Nephron progenitor cell (in vitro differentiated cells): Measurements from ENCODE around the gene TACR2.
A peak's percentile ranks its signal among the peaks of the same experiment; 100 is the strongest.

Source experiments
- DNase-seq: peaks from one replicate; pipeline ENCODE4 v3.0.0; 2021
- H3K27ac Mint-ChIP-seq: 2 replicates; pipeline ENCODE4 v1.8.0; 2021; ENCODE audit warnings: mild to moderate bottlenecking, moderate library complexity, mixed read lengths
- H3K27me3 Mint-ChIP-seq: 2 replicates; pipeline ENCODE4 v1.8.0; 2021; ENCODE audit warnings: mild to moderate bottlenecking, low read depth, mixed read lengths; ENCODE audit not compliant: poor library complexity
- H3K36me3 Mint-ChIP-seq: 2 replicates; pipeline ENCODE4 v1.8.0; 2021; ENCODE audit warnings: low read depth, mixed read lengths
- H3K4me1 Mint-ChIP-seq: 2 replicates; pipeline ENCODE4 v1.8.0; 2021; ENCODE audit warnings: mixed read lengths
- H3K4me3 Mint-ChIP-seq: 2 replicates; pipeline ENCODE4 v1.8.0; 2021; ENCODE audit warnings: mild to moderate bottlenecking, moderate library complexity, mixed read lengths
- H3K9me3 Mint-ChIP-seq: 2 replicates; pipeline ENCODE4 v1.8.0; 2021; ENCODE audit warnings: mild to moderate bottlenecking, moderate library complexity, mixed read lengths
- TF ChIP-seq, protein P1 (sequence below): fragments of 200-600 bp; sonication (generic); IDR thresholded peaks from 2 replicates; pipeline ENCODE4 v1.5.0; 2021; ENCODE audit warnings: antibody characterized with exemption

Gene TACR2

DNA sequence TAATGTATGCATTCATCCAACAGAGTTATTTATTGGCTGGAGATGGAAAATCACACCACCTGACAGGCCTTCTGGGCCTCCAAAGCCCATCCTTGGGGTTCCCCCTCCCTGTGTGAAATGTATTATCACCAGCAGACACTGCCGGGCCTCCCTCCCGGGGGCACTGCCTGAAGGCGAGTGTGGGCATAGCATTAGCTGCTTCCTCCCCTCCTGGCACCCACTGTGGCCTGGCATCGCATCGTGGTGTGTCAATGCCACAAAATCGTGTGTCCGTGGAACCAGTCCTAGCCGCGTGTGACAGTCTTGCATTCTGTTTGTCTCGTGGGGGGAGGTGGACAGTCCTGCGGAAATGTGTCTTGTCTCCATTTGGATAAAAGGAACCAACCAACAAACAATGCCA, 15.3 kb downstream of the TACR2 start:
- peaks cover 23% of the 10 kb centered on the region for H3K4me1 Mint-ChIP-seq
- no peak overlapping the region for H3K27ac Mint-ChIP-seq
- no peak overlapping the region for H3K4me3 Mint-ChIP-seq
- H3K27me3 Mint-ChIP-seq: no peaks in the 10 kb centered on the region
- peaks cover 37% of the 10 kb centered on the region for H3K36me3 Mint-ChIP-seq
- H3K9me3 Mint-ChIP-seq: no peaks in the 10 kb centered on the region
- DNase-seq: no peak
- TF ChIP-seq, protein P1, sequence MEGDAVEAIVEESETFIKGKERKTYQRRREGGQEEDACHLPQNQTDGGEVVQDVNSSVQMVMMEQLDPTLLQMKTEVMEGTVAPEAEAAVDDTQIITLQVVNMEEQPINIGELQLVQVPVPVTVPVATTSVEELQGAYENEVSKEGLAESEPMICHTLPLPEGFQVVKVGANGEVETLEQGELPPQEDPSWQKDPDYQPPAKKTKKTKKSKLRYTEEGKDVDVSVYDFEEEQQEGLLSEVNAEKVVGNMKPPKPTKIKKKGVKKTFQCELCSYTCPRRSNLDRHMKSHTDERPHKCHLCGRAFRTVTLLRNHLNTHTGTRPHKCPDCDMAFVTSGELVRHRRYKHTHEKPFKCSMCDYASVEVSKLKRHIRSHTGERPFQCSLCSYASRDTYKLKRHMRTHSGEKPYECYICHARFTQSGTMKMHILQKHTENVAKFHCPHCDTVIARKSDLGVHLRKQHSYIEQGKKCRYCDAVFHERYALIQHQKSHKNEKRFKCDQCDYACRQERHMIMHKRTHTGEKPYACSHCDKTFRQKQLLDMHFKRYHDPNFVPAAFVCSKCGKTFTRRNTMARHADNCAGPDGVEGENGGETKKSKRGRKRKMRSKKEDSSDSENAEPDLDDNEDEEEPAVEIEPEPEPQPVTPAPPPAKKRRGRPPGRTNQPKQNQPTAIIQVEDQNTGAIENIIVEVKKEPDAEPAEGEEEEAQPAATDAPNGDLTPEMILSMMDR: no peak

DNA sequence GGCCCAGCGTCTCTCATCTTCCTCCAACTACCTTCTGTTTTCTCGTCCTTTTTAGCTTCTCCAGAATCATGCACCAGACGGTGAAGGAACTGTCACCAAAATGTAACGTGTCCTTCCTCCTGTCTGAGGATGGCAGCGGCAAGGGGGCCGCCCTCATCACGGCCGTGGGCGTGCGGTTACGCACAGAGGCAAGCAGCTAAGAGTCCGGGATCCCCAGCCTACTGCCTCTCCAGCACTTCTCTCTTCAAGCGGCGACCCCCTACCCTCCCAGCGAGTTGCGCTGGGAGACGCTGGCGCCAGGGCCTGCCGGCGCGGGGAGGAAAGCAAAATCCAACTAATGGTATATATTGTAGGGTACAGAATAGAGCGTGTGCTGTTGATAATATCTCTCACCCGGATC, 15.8 kb downstream of the TACR2 start:
- no peak overlapping the region for H3K27ac Mint-ChIP-seq
- DNase-seq: no peak

DNA sequence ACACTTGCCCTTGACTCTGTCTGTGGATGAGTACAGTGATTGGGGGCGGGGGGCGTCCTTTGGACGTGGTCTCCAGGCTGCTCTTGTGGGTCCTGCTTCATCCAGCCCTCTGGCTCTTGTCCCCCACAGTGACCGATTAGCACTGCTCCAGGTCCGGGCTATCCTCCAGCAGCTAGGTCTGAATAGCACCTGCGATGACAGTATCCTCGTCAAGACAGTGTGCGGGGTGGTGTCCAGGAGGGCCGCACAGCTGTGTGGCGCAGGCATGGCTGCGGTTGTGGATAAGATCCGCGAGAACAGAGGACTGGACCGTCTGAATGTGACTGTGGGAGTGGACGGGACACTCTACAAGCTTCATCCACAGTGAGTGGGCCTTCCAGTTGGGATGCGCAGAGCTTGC, 18.3 kb downstream of the TACR2 start:
- TF ChIP-seq, protein P1: no peak
- Mint-ChIP-seq H3K9me3 (no peaks in the 10 kb centered on the region), H3K4me3 (no peak overlapping the region), H3K27me3 (no peaks in the 10 kb centered on the region), H3K36me3 (peaks cover 39% of the 10 kb centered on the region), H3K27ac (no peak overlapping the region), H3K4me1 (no peaks in the 10 kb centered on the region)
- DNase-seq: no peak

More for the DNA sequence above, 15.8 kb downstream of the TACR2 start:
- Mint-ChIP-seq H3K9me3 (no peaks in the 10 kb centered on the region), H3K4me3 (no peak overlapping the region), H3K27me3 (no peaks in the 10 kb centered on the region), H3K36me3 (peaks cover 37% of the 10 kb centered on the region), H3K4me1 (peaks cover 18% of the 10 kb centered on the region)
- TF ChIP-seq, protein P1: no peak

DNA sequence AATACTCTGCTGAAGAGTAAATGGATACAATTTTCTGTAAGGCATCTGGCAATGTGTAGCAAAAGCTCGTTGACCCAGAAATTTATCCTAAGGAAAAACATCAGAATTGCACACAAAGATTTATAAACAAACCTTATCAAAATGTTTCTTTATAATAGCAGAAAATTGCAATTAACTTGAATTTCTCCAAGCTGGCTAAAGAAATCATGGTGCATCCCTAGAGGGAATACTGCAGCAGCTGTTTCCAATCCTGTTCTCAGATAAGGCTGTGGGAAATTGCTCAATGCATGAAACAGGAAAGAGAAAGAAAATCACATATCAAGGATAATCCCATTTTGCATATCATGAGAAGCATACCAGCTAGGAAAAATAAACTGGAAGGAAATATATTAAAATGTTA, 18.7 kb downstream of the TACR2 start:
- H3K4me3 Mint-ChIP-seq: no peak overlapping the region
- no peak overlapping the region for H3K27ac Mint-ChIP-seq
- H3K36me3 Mint-ChIP-seq: peaks cover 39% of the 10 kb centered on the region
- TF ChIP-seq, protein P1: no peak
- no peaks in the 10 kb centered on the region for H3K4me1 Mint-ChIP-seq
- DNase-seq: no peak
- H3K9me3 Mint-ChIP-seq: no peaks in the 10 kb centered on the region
- no peaks in the 10 kb centered on the region for H3K27me3 Mint-ChIP-seq

DNA sequence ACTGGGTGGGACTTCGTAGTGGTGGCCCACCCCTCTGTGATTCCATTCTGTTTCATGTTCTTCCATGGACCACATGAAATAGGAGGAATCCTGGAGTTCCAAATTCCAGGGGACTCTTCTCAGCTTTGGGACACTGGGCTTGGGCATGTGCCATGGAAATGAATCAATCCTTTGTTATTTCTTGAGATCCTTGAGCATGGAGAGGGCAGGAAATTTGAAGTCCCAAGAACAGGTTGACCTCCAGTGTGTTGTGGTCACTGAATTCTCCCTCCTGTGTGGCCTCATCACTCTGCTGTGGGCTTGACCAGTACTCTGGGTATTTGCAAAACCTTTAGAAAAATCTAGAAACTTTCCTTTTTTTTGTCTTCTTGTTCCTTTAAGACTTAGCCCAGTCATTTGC, 22.7 kb downstream of the TACR2 start:
- no peak overlapping the region for H3K4me3 Mint-ChIP-seq
- peaks cover 14% of the 10 kb centered on the region for H3K4me1 Mint-ChIP-seq
- no peak overlapping the region for H3K27ac Mint-ChIP-seq
- TF ChIP-seq, protein P1: no peak
- H3K9me3 Mint-ChIP-seq: no peaks in the 10 kb centered on the region
- DNase-seq: no peak
- no peaks in the 10 kb centered on the region for H3K27me3 Mint-ChIP-seq
- H3K36me3 Mint-ChIP-seq: peaks cover 20% of the 10 kb centered on the region

DNA sequence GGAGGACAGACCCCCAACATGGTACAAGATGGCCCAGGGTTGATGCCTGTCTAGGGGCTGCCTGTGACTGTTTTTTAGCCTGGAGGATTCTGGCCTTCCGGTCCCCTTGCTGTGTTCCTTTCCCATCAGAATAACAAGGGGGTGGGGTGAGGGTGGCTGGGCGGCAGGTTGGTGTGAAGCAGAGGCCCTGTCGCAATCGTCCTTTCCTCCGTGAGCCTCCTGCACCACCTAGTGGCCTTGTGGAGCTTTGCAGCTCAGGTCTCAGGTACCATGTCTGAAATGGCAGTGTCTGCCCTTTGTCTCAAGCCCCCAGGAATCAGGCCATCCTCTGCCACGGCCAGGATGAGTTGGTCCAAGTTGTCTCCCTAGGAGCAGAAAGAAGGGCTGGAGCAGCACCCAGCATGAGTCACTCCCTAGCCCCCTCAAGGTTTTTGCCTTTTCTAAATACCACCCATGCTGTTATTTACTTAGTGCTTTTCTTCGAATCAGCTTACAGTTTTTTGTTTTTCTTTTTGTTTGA, 24.2 kb downstream of the TACR2 start:
- H3K4me1 Mint-ChIP-seq: peaks cover 14% of the 10 kb centered on the region
- H3K9me3 Mint-ChIP-seq: no peaks in the 10 kb centered on the region
- no peak overlapping the region for H3K4me3 Mint-ChIP-seq
- peaks cover 28% of the 10 kb centered on the region for H3K36me3 Mint-ChIP-seq
- TF ChIP-seq, protein P1: peak; percentile 91
- H3K27me3 Mint-ChIP-seq: no peaks in the 10 kb centered on the region
- no peak overlapping the region for H3K27ac Mint-ChIP-seq
- peak; percentile 84 for DNase-seq
